Panc1 (cell line): Measurements from ENCODE around the gene TMOD2.

Source experiments
- CTCF ChIP-seq: fragments of 450-650 bp; IDR thresholded peaks from 2 replicates; pipeline ENCODE4 v1.5.1; 2017; ENCODE audit warnings: mild to moderate bottlenecking
- POLR2AphosphoS5 ChIP-seq: IDR thresholded peaks from 2 replicates; pipeline ENCODE4 v1.6.1; 2012; ENCODE audit warnings: mild to moderate bottlenecking, low read depth, low read length, moderate library complexity
- TF ChIP-seq, protein P1 (sequence below), 2 experiments: IDR thresholded peaks; 2 replicates each; pipeline ENCODE4 v1.6.1; 2011 to 2012; ENCODE audit warnings: low read depth in 2 of 2, control low read depth in 1 of 2, low read length in 1 of 2, mild to moderate bottlenecking in 1 of 2, moderate library complexity in 1 of 2; ENCODE audit not compliant: insufficient read depth in 1 of 2

GRCh38 chr15:51718219-51718618 lies 33.2 kb upstream of the TMOD2 start:
- TF ChIP-seq POLR2AphosphoS5 (no peak), CTCF (no peak)
- TF ChIP-seq, protein P1, sequence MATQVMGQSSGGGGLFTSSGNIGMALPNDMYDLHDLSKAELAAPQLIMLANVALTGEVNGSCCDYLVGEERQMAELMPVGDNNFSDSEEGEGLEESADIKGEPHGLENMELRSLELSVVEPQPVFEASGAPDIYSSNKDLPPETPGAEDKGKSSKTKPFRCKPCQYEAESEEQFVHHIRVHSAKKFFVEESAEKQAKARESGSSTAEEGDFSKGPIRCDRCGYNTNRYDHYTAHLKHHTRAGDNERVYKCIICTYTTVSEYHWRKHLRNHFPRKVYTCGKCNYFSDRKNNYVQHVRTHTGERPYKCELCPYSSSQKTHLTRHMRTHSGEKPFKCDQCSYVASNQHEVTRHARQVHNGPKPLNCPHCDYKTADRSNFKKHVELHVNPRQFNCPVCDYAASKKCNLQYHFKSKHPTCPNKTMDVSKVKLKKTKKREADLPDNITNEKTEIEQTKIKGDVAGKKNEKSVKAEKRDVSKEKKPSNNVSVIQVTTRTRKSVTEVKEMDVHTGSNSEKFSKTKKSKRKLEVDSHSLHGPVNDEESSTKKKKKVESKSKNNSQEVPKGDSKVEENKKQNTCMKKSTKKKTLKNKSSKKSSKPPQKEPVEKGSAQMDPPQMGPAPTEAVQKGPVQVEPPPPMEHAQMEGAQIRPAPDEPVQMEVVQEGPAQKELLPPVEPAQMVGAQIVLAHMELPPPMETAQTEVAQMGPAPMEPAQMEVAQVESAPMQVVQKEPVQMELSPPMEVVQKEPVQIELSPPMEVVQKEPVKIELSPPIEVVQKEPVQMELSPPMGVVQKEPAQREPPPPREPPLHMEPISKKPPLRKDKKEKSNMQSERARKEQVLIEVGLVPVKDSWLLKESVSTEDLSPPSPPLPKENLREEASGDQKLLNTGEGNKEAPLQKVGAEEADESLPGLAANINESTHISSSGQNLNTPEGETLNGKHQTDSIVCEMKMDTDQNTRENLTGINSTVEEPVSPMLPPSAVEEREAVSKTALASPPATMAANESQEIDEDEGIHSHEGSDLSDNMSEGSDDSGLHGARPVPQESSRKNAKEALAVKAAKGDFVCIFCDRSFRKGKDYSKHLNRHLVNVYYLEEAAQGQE (IDR thresholded peaks at IDR 0.05; ENCODE audit: insufficient read depth in 1 of 2, low read depth in 2 of 2, low read length in 1 of 2), result no peak
